ENCODE results near the gene PVALB. TPM values are rescaled to one million over a fixed set of nuclear protein-coding genes. Genes with fewer than 3 reads are reported as not detected.

The PVALB gene
- polyA plus RNA-seq, 1 of the 3 experiments (the other 2 are of a cell fraction) = not detected

DNA sequence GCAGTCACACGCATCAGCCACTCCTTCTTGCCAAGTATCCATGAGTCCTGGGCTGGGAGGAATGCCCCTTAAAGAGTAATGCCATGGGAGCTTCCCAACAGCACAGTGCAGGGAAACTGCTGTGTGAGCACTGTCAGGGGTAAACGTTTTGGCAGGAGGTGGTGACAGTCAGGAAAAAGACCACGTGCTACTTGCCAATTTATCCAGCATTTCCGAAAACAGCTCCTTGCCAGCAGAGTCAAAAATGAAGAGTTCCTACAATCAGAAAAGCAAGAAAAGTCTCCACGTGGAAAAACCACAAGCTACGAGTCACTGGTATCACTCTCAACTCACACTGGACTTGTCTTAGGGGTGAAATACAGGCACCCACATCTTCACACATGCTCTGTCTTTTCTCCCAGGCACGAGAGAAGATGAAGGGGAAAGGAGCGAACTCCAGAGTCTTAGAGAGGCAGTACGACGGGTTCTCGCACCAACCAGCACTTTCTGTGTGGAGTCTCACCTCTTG, 50.8 kb downstream of the PVALB start:
- Histone ChIP-seq H3K9ac (no peak overlapping the region), H3F3A (replicated peaks; ENCODE audit: insufficient read depth) (no peaks in the 10 kb centered on the region), H3K36me3 (replicated peaks in 1 of 2; ENCODE audit: control insufficient read depth in 1 of 2, insufficient read depth in 2 of 2, low read length in 1 of 2) (peaks cover 0 to 25% of the 10 kb centered on the region in 2 experiments), H3K4me3 (ENCODE audit: low read depth in 2 of 2, low read length in 1 of 2) (no peak overlapping the region), H3K79me2 (ENCODE audit: insufficient read depth) (no peaks in the 10 kb centered on the region), H3K27me3 (ENCODE audit: insufficient read depth) (no peaks in the 10 kb centered on the region), H3K9me3 (no peaks in the 10 kb centered on the region), H3K27ac (ENCODE audit: low read depth in 2 of 2, low read length in 1 of 2) (no peak overlapping the region), H2AFZ (ENCODE audit: low read depth) (no peak overlapping the region), H3K4me1 (ENCODE audit: control insufficient read depth in 1 of 2, insufficient read depth in 2 of 2, low read depth in 1 of 2, low read length in 1 of 2) (no peaks in the 10 kb centered on the region), H3K4me2 (no peak overlapping the region), H3K9me2 (no peaks in the 10 kb centered on the region), H4K20me1 (ENCODE audit: insufficient read depth) (no peaks in the 10 kb centered on the region)
- 74% methylated on average over 11 of the region's 11 CpGs for WGBS (ENCODE audit: low lambda C conversion rate)
- ChIA-PET CTCF (interaction anchor here (1.0 to 3.6 kb wide), 4 partner anchors 8 to 219 kb away, joined by 3 to 12 read pairs (median 4); no protein-coding TSS in a partner anchor), POLR2A (no interaction called here)
- TF ChIP-seq TEAD4 (IDR thresholded peaks at IDR 0.05; ENCODE audit: borderline replicate concordance, insufficient read depth) = no peak
- no peak for TF ChIP-seq FOXJ3 (CRISPR knock-in tag; IDR thresholded peaks at IDR 0.05)
- no peak for TF ChIP-seq FOSL2 (IDR thresholded peaks at IDR 0.05; ENCODE audit: borderline replicate concordance, low read depth)
- TF ChIP-seq, protein P1, sequence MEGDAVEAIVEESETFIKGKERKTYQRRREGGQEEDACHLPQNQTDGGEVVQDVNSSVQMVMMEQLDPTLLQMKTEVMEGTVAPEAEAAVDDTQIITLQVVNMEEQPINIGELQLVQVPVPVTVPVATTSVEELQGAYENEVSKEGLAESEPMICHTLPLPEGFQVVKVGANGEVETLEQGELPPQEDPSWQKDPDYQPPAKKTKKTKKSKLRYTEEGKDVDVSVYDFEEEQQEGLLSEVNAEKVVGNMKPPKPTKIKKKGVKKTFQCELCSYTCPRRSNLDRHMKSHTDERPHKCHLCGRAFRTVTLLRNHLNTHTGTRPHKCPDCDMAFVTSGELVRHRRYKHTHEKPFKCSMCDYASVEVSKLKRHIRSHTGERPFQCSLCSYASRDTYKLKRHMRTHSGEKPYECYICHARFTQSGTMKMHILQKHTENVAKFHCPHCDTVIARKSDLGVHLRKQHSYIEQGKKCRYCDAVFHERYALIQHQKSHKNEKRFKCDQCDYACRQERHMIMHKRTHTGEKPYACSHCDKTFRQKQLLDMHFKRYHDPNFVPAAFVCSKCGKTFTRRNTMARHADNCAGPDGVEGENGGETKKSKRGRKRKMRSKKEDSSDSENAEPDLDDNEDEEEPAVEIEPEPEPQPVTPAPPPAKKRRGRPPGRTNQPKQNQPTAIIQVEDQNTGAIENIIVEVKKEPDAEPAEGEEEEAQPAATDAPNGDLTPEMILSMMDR (IDR thresholded peaks at IDR 0.05) = no peak
- TF ChIP-seq, protein P2, sequence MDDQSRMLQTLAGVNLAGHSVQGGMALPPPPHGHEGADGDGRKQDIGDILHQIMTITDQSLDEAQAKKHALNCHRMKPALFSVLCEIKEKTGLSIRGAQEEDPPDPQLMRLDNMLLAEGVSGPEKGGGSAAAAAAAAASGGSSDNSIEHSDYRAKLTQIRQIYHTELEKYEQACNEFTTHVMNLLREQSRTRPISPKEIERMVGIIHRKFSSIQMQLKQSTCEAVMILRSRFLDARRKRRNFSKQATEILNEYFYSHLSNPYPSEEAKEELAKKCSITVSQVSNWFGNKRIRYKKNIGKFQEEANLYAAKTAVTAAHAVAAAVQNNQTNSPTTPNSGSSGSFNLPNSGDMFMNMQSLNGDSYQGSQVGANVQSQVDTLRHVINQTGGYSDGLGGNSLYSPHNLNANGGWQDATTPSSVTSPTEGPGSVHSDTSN (IDR thresholded peaks at IDR 0.05) = no peak
- no peak for TF ChIP-seq SIN3A (IDR thresholded peaks at IDR 0.05; ENCODE audit: borderline replicate concordance, low read depth, low read length)
- no peak for TF ChIP-seq YY1 (IDR thresholded peaks at IDR 0.05; ENCODE audit: low read depth)
- TF ChIP-seq SMC3 (IDR thresholded peaks at IDR 0.05; ENCODE audit: low read depth, low read length) = no peak
- TF ChIP-seq GABPA (IDR thresholded peaks at IDR 0.05; ENCODE audit: low read depth) = no peak
- no peak for TF ChIP-seq TCF12 (IDR thresholded peaks at IDR 0.05)
- no peak for TF ChIP-seq TAF1 (IDR thresholded peaks at IDR 0.05; ENCODE audit: borderline replicate concordance, low read depth, low read length)
- no peak for TF ChIP-seq RAD21 (IDR thresholded peaks at IDR 0.05; ENCODE audit: low read length)
- TF ChIP-seq RCOR1 (IDR thresholded peaks at IDR 0.05; ENCODE audit: low read length) = no peak
- no peak for TF ChIP-seq MXI1 (IDR thresholded peaks at IDR 0.05; ENCODE audit: low read depth, low read length)
- no peak for TF ChIP-seq ELF1 (IDR thresholded peaks at IDR 0.05)
- TF ChIP-seq NRF1 (IDR thresholded peaks at IDR 0.05; ENCODE audit: low read depth, low read length) = no peak
- no peak for TF ChIP-seq GATA2 (CRISPR knock-in tag; IDR thresholded peaks at IDR 0.05)
- DNase-seq = no peak

Measured in SK-N-SH (cell line).